GM06990 (cell line): ENCODE results near the gene CUBN.

Source experiments
- DNase-seq: peaks from one replicate; pipeline ENCODE4 v3.0.0-alpha.2; 2011; ENCODE audit not compliant: insufficient read length; ENCODE audit errors: extremely low read depth
- H3K27me3 ChIP-seq: replicated peaks from 2 replicates; pipeline ENCODE4 v1.6.0; 2011; ENCODE audit warnings: low read length; ENCODE audit not compliant: control insufficient read depth, insufficient read depth
- H3K36me3 ChIP-seq: 2 replicates; pipeline ENCODE4 v1.5.1; 2011; ENCODE audit warnings: low read length; ENCODE audit not compliant: control insufficient read depth, insufficient read depth
- H3K4me3 ChIP-seq: replicated peaks from 2 replicates; pipeline ENCODE4 v1.5.1; 2011; ENCODE audit warnings: low read depth, mild to moderate bottlenecking, control low read depth, low read length
- CTCF ChIP-seq: IDR thresholded peaks from 2 replicates; pipeline ENCODE4 v1.5.1; 2011; ENCODE audit warnings: low read length, control low read depth, mild to moderate bottlenecking, inconsistent platforms; ENCODE audit not compliant: insufficient read depth, poor library complexity, severe bottlenecking

The CUBN gene

DNA sequence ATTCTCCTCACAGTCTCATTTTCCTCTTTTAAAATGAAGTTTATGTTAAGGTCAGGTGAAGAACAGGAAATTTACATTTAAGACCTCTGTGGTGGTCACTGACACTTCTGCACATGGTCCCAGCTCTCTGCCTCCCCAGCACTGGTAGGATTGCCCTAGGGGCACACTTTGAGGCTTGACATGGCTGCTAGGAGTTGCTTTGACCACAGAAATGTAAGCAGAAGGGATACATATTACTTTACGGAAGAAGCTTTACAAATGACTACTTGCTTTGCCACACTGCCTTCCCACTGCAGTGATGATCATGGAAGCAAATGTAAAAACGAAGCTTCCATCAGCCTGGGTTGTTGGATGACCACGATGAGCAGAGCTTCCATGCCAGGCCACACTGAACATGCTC is 259.3 kb downstream of the CUBN start:
- H3K4me3 ChIP-seq = no peak overlapping the region
- no peak for DNase-seq
- H3K36me3 ChIP-seq = no peaks in the 10 kb centered on the region
- TF ChIP-seq CTCF = no peak
- no peaks in the 10 kb centered on the region for H3K27me3 ChIP-seq

DNA sequence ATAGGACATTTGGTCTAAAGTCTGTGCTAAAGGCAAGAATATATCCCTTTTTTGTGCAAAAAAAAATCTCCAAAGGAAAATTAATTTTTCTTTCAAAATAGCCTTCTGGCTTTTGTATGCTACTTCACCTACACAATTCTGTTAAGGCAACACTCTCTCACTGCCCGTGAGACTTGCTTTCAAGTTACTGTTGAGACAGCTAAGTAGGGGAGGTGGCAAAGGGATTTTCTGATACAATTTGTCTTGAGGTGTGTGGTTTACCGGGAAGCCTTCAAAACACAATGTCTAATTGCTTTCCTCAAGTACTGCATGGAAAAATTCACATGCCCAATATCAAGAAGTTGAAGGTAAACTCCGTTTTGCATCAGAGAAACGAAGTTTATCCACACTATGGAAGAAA is 261.6 kb downstream of the CUBN start:
- H3K27me3 ChIP-seq = no peaks in the 10 kb centered on the region
- DNase-seq = no peak
- TF ChIP-seq CTCF = no peak
- H3K36me3 ChIP-seq = no peaks in the 10 kb centered on the region
- H3K4me3 ChIP-seq = no peak overlapping the region

GRCh38 chr10:16867556-16867955 is 262.1 kb downstream of the CUBN start:
- H3K36me3 ChIP-seq = no peaks in the 10 kb centered on the region
- H3K4me3 ChIP-seq = no peak overlapping the region
- no peaks in the 10 kb centered on the region for H3K27me3 ChIP-seq
- no peak for DNase-seq
- no peak for TF ChIP-seq CTCF

DNA sequence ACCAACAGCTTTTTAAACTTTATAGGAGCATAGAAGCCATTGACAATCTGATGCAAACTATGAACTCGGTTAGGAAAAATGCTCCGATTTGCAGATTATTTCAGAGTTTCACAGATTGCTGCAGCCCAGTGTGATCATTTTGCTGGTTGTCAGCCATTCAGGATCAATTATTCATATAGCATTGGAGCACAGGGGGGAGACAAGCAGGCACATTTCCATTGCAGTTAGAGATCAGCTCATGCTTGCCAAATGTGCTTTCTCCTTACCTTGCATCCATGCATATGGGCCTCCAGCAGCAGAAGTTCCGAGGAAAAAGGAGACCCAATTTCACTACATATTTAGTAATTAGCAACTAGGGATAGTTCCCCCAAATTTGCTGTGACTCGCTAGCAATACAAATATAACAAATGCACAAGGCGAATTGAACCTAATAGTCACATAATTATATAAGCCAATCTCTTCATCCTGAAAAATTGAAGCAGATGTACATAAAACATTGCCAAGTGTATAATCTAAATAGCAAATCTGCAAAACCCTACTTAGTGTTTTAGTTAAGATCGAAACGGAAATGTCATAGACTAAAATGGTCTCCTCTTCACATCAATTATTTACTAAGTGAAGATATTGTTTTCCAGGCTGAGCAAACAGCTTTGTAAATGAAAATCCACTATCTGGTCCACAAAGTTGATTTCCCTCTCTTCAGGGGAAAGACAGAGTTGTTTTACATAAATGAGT is 262.9 kb downstream of the CUBN start:
- no peak for DNase-seq

DNA sequence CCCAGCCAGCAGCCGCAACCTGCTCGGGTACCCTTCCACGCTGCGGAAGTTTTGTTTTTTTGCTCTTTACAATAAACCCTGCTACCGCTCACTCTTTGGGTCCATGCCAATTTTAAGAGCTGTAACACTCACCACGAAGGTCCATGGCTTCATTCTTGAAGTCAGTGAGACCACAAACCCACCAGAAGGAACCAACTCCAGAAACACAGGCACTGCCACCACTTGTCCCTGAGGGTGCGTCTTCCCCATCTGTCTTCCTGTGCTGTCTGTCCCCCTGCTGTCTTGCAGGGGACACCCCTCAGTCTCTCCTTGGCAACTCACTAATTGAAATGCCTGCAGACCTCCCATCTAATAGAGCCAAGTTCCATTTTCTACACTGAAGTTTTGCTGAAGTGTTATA is 263.8 kb downstream of the CUBN start:
- H3K27me3 ChIP-seq = no peaks in the 10 kb centered on the region
- DNase-seq = no peak
- no peaks in the 10 kb centered on the region for H3K36me3 ChIP-seq
- TF ChIP-seq CTCF = no peak
- H3K4me3 ChIP-seq = no peak overlapping the region

More for the DNA sequence above, 262.9 kb downstream of the CUBN start:
- Histone ChIP-seq H3K4me3 (no peak overlapping the region), H3K27me3 (no peaks in the 10 kb centered on the region), H3K36me3 (no peaks in the 10 kb centered on the region)
- TF ChIP-seq CTCF = no peak

DNA sequence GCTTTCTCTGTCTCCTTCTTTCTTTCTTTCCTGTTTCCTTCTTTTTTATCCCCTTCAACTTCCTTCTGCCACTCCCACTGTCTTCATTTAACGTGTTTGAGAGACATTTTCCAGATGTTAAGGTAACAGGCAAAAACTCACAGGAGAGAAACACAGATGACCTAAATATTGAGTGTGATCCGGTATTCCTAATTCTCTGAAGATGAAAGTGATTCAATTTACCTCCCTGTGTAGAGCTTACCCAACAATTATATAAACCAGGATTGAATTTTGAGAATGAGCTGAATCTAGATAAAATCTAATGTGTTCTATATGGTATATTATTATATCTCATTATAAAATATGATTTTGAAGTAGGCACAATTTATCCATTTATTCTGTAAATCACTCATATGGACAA is 265.8 kb downstream of the CUBN start:
- DNase-seq = no peak
- TF ChIP-seq CTCF = no peak
- Histone ChIP-seq H3K36me3 (no peaks in the 10 kb centered on the region), H3K27me3 (no peaks in the 10 kb centered on the region), H3K4me3 (no peak overlapping the region)
